OCI-LY7 (cell line): ENCODE measurements around the gene PFKP.

Source experiments
- CTCF ChIP-seq: fragments of 200-600 bp; sonication (generic); conservative IDR thresholded peaks from 2 replicates; pipeline ENCODE4 v1.5.1; 2014; ENCODE audit warnings: mild to moderate bottlenecking, antibody characterized with exemption, low read length, moderate library complexity, mixed read lengths
- EZH2phosphoT487 ChIP-seq: fragments of 200-600 bp; sonication (generic); IDR thresholded peaks from 2 replicates; pipeline ENCODE4 v1.6.1; 2018; ENCODE audit warnings: low read depth, borderline replicate concordance, mild to moderate bottlenecking, mixed run types, antibody characterized with exemption, low read length, moderate library complexity, mixed read lengths

- no peak for TF ChIP-seq CTCF
- no peak for TF ChIP-seq EZH2phosphoT487
Observed at GRCh38 chr10:3116508-3117100, 49.3 kb downstream of the PFKP start.
